Measurements from ENCODE around the gene SPDYE16.
"Not testable (repeated sequence)": the region's sequence is repeated elsewhere in the genome, so short reads cannot be mapped to it uniquely, and the experiment has no call there.

GRCh38 chr7:76561342-76561741 lies 18.2 kb upstream of the SPDYE16 start:
- TF ChIP-seq ARNTL (CRISPR knock-in tag; IDR thresholded peaks at IDR 0.05; ENCODE audit: borderline replicate concordance, low read depth); CSRNP3 (CRISPR knock-in tag; IDR thresholded peaks at IDR 0.05); PATZ1 (CRISPR knock-in tag; IDR thresholded peaks at IDR 0.05; ENCODE audit: borderline replicate concordance); ISL1 (CRISPR knock-in tag; IDR thresholded peaks at IDR 0.05); ZFP30 (CRISPR knock-in tag; IDR thresholded peaks at IDR 0.05); ZNF565 (CRISPR knock-in tag; conservative IDR thresholded peaks at IDR 0.05; ENCODE audit: low read depth); ZNF70 (CRISPR knock-in tag; IDR thresholded peaks at IDR 0.05); ZFP3 (CRISPR knock-in tag; IDR thresholded peaks at IDR 0.05); TOX (CRISPR knock-in tag; IDR thresholded peaks at IDR 0.05; ENCODE audit: borderline replicate concordance); OSR1 (CRISPR knock-in tag; IDR thresholded peaks at IDR 0.05); SNAI2 (CRISPR knock-in tag; IDR thresholded peaks at IDR 0.05): not testable (repeated sequence)

All from SK-N-SH treated with all-trans-retinoic acid at 6 μM for 48 hours (cell line).